T-helper 22 cell (primary cell): ENCODE results near the gene MBL2.

Experiments
- DNase-seq: peaks from one replicate; pipeline ENCODE4 v3.0.0-alpha.2; 2020; ENCODE audit warnings: low read depth

The MBL2 gene

GRCh38 chr10:52772623-52773022 is at the start of gene MBL2:
TSS of gene MBL2 (minus strand) at chr10:52772784. CDS start at chr10:52771635, 1,149 bp downstream.
- no peak for DNase-seq

DNA sequence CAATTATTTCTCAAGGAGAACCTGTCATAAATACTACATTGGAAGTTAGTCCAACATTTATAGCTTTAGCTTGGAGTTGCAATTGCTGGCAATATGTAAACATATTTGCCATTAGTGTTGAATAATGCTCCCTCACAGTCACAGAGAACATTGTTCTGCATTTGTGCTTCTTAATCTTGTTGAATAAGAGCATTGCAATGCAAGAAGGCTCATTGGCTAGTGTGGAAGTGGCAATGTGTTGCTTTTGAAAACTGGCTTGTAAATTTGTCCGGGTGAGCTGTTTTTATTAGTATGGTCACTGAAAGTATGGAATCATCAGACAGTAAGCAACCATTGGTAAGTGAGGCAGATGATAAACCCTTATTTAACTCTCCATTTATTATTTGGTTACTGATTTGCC is 47.7 kb upstream of the MBL2 start:
- no peak for DNase-seq

DNA sequence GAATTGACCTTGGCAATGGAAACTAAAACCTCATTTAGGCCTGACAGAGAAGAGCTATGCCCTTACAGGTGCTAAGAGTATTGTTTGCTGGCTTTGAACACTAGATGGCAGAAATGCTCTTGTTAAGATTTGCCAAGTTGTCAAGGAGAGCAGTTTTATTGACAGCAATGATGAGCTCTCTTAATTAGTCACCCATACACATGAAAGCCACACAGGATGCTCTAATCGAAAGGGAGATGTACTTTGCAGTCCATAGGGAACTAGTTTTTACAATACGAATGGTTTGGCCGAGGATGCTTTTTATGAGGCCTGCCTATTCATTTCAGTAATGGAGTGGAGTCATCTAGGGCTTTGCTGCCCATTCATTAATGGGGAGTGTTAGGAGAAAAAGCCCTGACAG is 45.4 kb upstream of the MBL2 start:
- DNase-seq, result no peak

DNA sequence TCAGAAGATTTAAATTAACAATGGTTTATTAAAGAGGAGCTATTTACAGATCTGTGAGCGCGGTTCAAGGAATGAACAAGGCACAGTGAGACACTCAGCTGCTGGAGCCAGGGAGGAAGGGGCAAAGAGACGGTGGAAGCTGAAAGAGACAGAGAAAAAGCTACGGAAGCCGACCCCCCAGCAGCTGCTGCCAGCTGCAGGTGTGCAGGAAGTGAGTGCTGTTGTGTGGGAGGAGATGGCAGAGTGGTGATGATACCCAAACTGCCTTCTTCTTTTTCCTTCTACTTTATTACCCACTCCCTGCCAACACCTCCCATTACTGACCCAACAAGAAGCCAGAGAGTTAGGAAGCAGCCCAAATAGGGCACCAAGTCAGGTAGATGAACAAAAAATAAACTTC is 41.9 kb upstream of the MBL2 start:
- no peak for DNase-seq

DNA sequence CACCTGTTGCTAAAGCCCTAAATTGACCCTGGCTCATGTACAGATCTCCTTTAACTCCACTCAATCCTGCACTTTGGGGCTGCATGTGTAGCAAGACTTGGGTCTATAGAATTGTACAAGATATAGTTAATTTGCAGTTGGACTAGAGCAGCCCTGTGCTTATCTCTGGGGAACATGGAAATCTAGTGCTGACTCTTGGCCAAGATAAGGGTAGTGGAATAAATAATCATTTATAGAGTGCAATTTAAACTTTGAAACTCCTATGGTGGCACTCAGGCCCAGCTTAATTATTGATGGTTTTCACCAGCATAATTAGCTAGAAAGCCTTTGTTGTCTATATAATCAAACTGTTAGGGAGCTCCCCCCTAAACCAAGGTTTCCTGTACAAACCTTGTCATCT is 39.2 kb upstream of the MBL2 start:
- no peak for DNase-seq

GRCh38 chr10:52810761-52811160 is 38.2 kb upstream of the MBL2 start:
- no peak for DNase-seq

GRCh38 chr10:52807803-52808202 is 35.2 kb upstream of the MBL2 start:
- no peak for DNase-seq

DNA sequence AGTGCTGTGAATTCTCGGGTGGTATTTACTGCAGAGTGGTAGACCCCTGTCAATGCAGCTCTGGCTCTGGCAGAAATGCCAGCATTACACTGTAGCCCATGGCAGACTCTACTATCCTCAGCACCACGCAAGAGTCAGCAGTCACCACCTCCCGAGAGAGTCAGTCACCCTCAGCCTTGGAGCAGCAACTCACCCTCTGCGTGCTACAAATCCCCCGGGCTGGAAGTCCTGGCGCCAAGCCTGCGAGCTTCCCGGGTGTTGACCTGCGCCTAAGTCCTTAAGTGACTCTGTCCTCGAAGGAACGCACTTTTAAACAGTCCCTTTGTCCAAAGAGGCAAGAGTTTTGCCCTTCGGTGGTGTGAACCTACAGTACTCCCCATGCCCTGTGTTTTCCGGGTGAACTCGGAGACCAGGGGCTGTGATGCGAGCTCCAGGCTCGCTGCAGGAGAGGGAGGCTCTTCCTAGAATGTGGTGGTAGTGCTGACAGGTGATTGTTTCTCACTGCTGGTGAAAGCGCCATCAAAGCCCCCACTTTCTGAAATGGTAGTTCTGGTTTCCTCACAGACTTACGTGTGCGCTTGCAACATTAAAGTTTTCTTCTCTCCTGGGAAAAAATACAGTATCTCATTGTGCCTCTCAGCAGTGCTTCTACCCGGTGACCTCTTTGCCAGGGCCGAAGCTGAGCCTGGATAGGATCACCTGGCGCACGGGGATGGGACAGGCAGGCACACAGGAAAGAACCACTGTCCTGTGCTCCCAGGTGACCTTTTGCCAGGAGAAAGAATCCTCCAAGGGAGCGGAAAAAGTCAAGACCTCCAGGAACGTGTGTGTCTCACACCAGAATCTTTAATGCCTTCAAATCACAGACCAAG is 33.1 kb upstream of the MBL2 start:
- no peak for DNase-seq

- no peak for DNase-seq
Measured at GRCh38 chr10:52801947-52802346, 29.4 kb upstream of the MBL2 start.

DNA sequence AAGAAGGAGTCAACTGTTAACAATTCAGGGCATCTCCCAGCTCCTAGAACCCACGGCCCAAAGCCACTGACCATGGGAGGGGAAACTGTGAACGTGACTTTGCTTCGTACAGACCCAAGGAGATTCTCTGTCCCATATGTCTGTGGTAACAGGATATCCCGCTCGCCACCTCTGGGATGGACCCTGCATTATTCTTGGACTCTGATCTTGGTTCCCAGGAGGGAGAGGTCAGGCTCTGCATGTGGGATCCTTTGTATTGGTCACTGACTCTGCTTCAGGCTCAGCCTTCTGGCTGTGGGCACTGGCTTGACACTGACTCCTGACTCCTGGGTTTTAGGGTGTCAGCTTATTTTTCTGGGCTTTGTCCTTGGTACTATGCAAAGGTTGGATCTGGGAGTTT is 13.5 kb upstream of the MBL2 start:
- no peak for DNase-seq

GRCh38 chr10:52785418-52785817 is 12.8 kb upstream of the MBL2 start:
- no peak for DNase-seq

DNA sequence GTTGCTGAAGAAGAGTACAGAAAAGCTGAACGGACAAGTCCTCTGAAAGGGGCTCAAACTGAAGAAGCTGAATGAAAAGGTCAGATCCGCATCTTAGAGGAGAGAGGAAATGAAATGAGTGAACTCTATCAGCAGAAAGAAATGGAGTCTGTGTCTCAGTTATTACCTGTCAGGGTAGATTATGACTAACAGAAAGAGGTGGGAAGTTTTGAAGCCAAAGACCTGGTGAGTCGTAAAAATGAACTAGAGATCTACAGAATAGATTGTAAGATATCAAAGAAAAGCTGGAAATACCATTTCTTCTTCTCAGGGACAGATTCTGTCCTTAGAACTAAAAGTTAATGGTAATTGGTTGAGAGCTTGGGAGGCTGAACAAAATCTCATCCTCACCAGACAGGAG is 11.1 kb upstream of the MBL2 start:
- DNase-seq, result no peak

GRCh38 chr10:52782554-52782953 is 10.0 kb upstream of the MBL2 start:
- no peak for DNase-seq

GRCh38 chr10:52780391-52781155 is 8.0 kb upstream of the MBL2 start:
- no peak for DNase-seq

GRCh38 chr10:52779541-52780390 is 7.2 kb upstream of the MBL2 start:
- no peak for DNase-seq

- DNase-seq, result no peak
Measured at GRCh38 chr10:52778511-52779392, 6.2 kb upstream of the MBL2 start.

GRCh38 chr10:52777414-52777813 is 4.8 kb upstream of the MBL2 start:
- no peak for DNase-seq

DNA sequence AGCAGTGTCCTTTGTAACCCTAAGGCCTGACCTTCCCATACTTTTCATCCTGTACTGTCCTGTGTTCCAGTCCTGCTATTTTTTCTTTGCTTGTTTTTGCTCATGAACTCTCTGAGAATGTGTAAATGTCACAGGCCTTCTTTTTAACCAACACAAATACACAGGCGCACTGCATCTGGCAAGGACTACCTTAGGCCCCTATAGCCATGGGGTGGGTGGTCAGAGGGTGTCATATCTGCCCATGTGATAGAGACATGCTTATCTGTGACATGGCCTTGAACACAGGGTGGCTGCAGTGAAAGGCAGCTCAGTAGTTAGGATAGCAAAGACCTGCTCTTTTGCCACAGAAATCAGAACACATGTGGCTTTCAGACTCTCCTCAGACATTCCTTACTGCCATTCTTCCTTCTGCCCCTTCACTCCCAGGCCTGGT is 3.9 kb upstream of the MBL2 start:
- no peak for DNase-seq

- no peak for DNase-seq
Measured at GRCh38 chr10:52775132-52775647, 2.6 kb upstream of the MBL2 start.

- no peak for DNase-seq
Measured at GRCh38 chr10:52774600-52775106, 2.1 kb upstream of the MBL2 start.

DNA sequence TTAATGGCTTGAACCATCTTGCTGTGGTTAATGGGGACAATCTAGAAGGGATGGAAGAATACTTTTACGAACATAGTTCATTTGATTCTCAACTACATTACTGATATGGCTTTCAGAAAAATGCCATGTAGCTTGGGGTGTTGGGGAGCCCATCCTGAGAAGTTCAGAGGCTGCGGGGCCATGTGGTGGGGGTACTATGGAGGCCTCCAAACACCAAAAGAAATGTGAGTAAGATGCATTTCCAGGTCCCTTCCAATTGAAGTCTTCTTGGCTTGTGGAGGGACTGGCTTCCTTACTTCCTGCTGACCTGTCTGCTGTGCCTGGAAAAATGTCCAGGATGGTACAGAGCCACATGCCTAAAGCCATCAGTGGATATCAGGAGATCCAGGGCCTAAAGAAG is 1.6 kb upstream of the MBL2 start:
- DNase-seq, result no peak
